Type B pancreatic cell (in vitro differentiated cells): ENCODE data around the gene ADM2. TPM values are rescaled to one million over a fixed set of nuclear protein-coding genes. Genes with fewer than 3 reads are reported as not detected.
A peak's percentile ranks its signal among the peaks of the same experiment; 100 is the strongest.

Experiments used
- DNase-seq: peaks from one replicate; pipeline ENCODE4 v3.0.0; 2021; ENCODE audit warnings: mixed read lengths; ENCODE audit not compliant: unreplicated experiment; ENCODE audit errors: extremely low spot score
- H3K27ac Mint-ChIP-seq: 2 replicates; pipeline ENCODE4 v1.8.0; 2021; ENCODE audit warnings: mild to moderate bottlenecking, mixed read lengths
- H3K27me3 Mint-ChIP-seq: 2 replicates; pipeline ENCODE4 v1.8.0; 2021; ENCODE audit warnings: mixed read lengths
- H3K36me3 Mint-ChIP-seq: 2 replicates; pipeline ENCODE4 v1.8.0; 2021; ENCODE audit warnings: mixed read lengths
- H3K4me1 Mint-ChIP-seq: one replicate; pipeline ENCODE4 v1.8.0; 2021; ENCODE audit warnings: mixed read lengths; ENCODE audit not compliant: unreplicated experiment
- H3K4me3 Mint-ChIP-seq: 2 replicates; pipeline ENCODE4 v1.8.0; 2021; ENCODE audit warnings: mild to moderate bottlenecking, mixed read lengths
- H3K9me3 Mint-ChIP-seq: 2 replicates; pipeline ENCODE4 v1.8.0; 2021; ENCODE audit warnings: mixed read lengths
- total RNA-seq: library from RNA; stranded (reverse); gene quantifications from 2 replicates; pipeline ENCODE4 v1.2.1, GENCODE V29; 2021; ENCODE audit warnings: low replicate concordance
- TF ChIP-seq, protein P1 (sequence below): fragments of 200-600 bp; sonication (generic); conservative IDR thresholded peaks from 2 replicates; pipeline ENCODE4 v1.5.0; 2021; ENCODE audit warnings: antibody characterized with exemption, mild to moderate bottlenecking

The ADM2 gene
- total RNA-seq, 1 donor from 2014 or later: 2.6 TPM

DNA sequence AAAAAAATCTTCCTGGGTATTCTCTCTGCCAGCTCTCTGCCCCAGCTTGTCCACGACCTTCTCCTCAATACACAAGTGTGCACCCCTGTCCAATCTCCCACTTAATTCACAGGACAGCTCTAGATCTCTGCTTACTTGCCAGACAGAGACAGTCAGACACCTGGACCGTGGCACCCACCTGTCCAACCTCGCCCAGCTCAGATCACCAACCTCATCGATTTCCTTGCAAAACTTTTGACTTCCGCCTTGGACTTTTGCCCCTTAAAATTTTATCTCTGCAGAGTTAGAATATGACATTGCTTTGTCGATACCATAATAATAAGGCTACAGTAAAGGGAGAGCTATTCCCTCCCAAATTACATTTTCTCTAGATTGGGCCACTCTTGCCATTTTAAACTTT is 15.8 kb downstream of the ADM2 start:
- Mint-ChIP-seq H3K36me3 (no peaks in the 10 kb centered on the region), H3K9me3 (no peaks in the 10 kb centered on the region), H3K27me3 (no peaks in the 10 kb centered on the region), H3K4me3 (no peak overlapping the region), H3K27ac (no peak overlapping the region), H3K4me1 (peaks cover 13% of the 10 kb centered on the region)
- TF ChIP-seq, protein P1, sequence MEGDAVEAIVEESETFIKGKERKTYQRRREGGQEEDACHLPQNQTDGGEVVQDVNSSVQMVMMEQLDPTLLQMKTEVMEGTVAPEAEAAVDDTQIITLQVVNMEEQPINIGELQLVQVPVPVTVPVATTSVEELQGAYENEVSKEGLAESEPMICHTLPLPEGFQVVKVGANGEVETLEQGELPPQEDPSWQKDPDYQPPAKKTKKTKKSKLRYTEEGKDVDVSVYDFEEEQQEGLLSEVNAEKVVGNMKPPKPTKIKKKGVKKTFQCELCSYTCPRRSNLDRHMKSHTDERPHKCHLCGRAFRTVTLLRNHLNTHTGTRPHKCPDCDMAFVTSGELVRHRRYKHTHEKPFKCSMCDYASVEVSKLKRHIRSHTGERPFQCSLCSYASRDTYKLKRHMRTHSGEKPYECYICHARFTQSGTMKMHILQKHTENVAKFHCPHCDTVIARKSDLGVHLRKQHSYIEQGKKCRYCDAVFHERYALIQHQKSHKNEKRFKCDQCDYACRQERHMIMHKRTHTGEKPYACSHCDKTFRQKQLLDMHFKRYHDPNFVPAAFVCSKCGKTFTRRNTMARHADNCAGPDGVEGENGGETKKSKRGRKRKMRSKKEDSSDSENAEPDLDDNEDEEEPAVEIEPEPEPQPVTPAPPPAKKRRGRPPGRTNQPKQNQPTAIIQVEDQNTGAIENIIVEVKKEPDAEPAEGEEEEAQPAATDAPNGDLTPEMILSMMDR: no peak
- DNase-seq: no peak

DNA sequence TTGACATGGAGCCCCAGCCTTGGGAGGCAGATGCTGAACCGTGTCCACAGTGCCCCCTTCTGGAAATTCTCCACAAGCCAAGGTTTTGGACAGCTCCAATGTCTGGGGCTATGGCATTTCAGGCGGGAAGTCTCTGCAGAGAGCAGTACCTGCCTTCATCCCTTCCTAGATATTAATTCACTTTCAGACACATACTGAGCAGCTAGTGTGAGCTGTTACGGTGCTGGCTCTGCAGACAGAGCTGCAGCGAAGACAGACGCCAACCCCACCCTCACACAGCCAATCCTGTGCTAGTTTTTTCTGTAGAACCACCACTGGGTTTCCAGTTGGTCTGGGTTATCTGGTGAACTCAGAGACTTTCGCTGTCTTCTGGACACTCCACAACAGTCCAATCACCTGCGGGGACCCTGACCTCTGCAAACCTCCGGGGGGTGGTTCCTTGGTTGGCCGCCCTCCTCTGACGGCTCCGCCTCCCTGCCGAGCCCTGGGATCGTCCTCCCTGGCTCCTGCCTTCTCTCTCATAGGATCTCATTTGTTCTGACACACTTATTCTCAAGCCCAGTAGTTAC is 17.1 kb downstream of the ADM2 start:
- Mint-ChIP-seq H3K27me3 (no peaks in the 10 kb centered on the region), H3K9me3 (no peaks in the 10 kb centered on the region), H3K36me3 (no peaks in the 10 kb centered on the region), H3K27ac (peak overlapping the region; percentile 52), H3K4me1 (peaks cover 13% of the 10 kb centered on the region), H3K4me3 (peak overlapping the region; percentile 30)
- TF ChIP-seq, protein P1: peak; percentile 76
- no peak for DNase-seq

DNA sequence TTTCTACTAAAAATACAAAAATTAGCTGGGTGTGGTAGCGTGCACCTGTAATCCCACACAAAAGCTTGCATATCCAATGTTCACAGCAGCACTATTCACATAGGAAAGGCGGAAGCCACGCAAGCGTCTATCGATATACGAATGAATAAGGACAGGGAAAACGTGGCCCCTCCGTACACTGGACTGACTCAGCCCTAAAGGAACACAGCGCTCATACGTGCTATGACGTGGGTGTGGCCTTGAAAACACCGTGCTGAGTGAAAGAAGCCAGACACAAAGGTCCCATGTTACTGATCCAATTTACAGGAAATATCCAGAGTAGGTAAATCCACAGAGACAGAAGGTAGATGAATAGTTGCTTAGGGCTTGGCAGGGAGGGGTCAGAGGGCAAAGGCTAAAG is 19.1 kb downstream of the ADM2 start:
- TF ChIP-seq, protein P1: no peak
- Mint-ChIP-seq H3K9me3 (no peaks in the 10 kb centered on the region), H3K4me3 (no peak overlapping the region), H3K36me3 (no peaks in the 10 kb centered on the region), H3K27me3 (no peaks in the 10 kb centered on the region), H3K4me1 (peaks cover 13% of the 10 kb centered on the region), H3K27ac (no peak overlapping the region)
- DNase-seq: no peak

DNA sequence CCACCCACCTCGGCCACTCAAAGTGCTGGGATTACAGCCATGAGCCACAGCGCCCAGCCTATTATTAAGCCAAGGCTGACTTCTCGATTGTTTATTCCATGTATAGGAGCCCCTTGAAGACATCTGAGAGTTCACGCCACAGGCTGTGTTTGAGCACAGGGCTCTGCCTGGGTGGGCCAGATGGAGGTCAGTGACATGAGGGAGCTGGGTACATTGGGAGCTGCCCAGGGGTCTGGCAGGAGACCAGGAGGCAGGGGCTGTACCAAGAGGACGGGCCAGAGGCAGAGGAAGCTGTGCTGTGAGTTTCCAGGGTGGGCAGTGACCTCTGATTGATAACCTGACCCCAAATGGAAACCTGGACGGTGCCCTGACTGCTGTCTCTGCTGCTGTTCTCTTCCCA is 20.8 kb downstream of the ADM2 start:
- H3K36me3 Mint-ChIP-seq: no peaks in the 10 kb centered on the region
- no peaks in the 10 kb centered on the region for H3K27me3 Mint-ChIP-seq
- DNase-seq: no peak
- no peak overlapping the region for H3K27ac Mint-ChIP-seq
- H3K4me3 Mint-ChIP-seq: no peak overlapping the region
- TF ChIP-seq, protein P1: no peak
- H3K4me1 Mint-ChIP-seq: peaks cover 13% of the 10 kb centered on the region
- H3K9me3 Mint-ChIP-seq: no peaks in the 10 kb centered on the region

DNA sequence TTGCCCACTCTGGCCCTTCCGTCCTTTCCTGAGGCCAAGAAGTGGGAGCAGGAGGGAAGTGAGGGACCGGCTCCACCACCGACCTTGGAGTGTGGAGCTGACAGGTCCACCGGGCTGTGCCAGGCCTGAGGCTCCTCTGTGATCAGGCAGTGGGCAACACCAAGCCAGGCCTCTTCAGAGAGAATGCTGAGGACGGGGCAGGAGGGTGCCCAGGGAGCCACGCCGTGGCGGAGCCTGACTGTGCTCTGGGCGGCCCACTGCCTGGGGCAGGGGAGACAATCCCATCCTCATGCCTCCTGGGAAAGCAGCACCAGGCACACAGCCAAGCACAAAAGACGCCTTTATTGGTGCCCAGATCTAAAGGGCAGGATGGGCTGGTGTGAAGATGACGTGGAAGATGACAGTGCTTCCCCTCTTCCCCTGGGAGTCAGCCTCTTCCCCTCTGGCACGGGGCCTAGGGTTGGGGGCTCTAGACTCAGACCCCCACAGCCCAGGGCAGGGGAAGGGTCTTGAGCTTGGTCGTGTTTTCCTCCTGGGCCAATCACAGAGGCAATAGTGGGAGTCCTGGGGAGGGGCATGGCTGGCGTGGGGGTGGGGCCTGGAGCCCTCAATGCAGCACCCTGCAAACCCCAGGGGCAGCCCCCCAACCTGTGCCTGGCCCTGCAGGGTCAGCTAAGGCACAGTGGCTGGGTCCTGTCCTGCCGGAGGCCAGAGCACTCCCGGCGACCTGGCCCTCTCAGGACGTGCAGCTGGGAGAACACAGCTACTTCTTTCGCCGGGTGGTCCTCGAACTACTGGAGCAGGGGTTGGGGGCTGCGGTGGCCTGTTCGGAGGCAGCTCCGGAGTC is 21.5 kb downstream of the ADM2 start:
- Mint-ChIP-seq H3K27me3 (no peaks in the 10 kb centered on the region), H3K9me3 (no peaks in the 10 kb centered on the region), H3K4me1 (peaks cover 11% of the 10 kb centered on the region), H3K27ac (no peak overlapping the region), H3K4me3 (no peak overlapping the region), H3K36me3 (no peaks in the 10 kb centered on the region)
- TF ChIP-seq, protein P1: no peak
- DNase-seq: no peak
